Measurements from ENCODE around the gene PML.

DNA sequence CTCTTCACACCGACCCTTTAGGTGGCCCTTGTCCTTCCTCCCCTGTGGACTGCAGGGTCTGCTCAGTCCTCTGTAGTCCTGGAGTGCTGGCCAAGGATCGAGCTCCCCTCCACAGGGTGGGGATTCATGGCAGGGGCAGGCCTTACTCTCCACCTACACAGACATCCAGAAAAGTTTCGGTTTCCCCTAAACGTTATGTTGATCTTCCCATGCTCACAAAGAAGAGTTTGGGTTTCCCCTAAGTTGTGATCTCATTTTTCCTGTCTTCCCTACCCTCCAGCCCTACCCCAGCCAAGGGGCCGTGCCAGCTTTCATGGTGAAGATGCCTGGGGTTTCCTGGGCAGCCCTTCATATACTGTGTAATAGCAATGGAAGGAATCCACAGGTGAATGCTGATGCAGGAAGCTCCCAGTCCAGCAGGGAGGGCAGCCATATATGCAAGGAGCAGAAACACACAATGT lies 12.7 kb upstream of the PML start:
- TF ChIP-seq, protein P1, sequence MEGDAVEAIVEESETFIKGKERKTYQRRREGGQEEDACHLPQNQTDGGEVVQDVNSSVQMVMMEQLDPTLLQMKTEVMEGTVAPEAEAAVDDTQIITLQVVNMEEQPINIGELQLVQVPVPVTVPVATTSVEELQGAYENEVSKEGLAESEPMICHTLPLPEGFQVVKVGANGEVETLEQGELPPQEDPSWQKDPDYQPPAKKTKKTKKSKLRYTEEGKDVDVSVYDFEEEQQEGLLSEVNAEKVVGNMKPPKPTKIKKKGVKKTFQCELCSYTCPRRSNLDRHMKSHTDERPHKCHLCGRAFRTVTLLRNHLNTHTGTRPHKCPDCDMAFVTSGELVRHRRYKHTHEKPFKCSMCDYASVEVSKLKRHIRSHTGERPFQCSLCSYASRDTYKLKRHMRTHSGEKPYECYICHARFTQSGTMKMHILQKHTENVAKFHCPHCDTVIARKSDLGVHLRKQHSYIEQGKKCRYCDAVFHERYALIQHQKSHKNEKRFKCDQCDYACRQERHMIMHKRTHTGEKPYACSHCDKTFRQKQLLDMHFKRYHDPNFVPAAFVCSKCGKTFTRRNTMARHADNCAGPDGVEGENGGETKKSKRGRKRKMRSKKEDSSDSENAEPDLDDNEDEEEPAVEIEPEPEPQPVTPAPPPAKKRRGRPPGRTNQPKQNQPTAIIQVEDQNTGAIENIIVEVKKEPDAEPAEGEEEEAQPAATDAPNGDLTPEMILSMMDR (IDR thresholded peaks at IDR 0.05): no peak
- no peak for TF ChIP-seq POLR2A (IDR thresholded peaks at IDR 0.05)

Data from tibial nerve (tissue), 3 donors.